ENCODE measurements around the gene TCEANC2. TPM values are rescaled to one million over a fixed set of nuclear protein-coding genes. Genes with fewer than 3 reads are reported as not detected.

The TCEANC2 gene
- total and polyA plus RNA-seq, 8 donors, result 1.1 to 3.8 (median 1.8) TPM

DNA sequence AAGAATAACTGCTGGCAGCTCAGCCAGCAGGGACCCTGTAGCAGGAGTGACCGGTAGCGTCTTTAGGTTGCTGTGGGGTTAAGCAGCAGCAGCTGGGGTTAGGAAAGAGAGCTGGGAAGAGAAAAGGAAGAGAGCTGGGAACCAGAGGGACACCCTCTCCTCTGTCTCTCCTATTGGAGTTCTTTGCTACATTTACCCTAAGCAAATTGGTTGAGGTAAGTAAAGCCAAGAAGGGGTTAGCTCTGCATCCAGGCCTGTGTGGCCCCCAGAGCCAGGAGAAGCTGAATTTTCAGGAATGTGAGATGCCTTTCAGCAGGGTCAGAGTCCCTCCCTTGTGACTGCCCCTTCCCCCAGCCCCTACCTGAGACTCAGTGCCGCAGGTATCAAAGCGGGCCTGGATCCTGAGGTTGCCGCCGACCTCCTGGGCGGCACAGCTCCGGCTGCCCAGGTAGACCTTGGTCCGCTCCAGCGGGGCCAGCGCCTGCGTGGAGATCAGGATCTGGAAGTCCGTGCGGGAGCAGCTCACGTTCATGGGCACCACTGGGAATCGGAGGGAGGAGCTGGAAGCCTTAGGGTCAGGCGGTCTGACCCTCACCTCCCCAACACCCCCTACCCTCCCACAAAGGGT is 83.0 kb downstream of the TCEANC2 start:
- Histone ChIP-seq H3K27me3 (no peaks in the 10 kb centered on the region), H3K4me3 (no peak overlapping the region), H3K4me1 (no peaks in the 10 kb centered on the region), H3K27ac (no peak overlapping the region), H3K9me3 (no peaks in the 10 kb centered on the region), H3K36me3 (no peaks in the 10 kb centered on the region)
- DNase-seq, result no peak
- intact Hi-C loops (cut with DNase I), result no loop called here
- no peak for ATAC-seq
- no peak for FAIRE-seq
- 93 to 96% methylated on average over 17 of the region's 17 CpGs for WGBS, 2 donors
- TF ChIP-seq, protein P1, sequence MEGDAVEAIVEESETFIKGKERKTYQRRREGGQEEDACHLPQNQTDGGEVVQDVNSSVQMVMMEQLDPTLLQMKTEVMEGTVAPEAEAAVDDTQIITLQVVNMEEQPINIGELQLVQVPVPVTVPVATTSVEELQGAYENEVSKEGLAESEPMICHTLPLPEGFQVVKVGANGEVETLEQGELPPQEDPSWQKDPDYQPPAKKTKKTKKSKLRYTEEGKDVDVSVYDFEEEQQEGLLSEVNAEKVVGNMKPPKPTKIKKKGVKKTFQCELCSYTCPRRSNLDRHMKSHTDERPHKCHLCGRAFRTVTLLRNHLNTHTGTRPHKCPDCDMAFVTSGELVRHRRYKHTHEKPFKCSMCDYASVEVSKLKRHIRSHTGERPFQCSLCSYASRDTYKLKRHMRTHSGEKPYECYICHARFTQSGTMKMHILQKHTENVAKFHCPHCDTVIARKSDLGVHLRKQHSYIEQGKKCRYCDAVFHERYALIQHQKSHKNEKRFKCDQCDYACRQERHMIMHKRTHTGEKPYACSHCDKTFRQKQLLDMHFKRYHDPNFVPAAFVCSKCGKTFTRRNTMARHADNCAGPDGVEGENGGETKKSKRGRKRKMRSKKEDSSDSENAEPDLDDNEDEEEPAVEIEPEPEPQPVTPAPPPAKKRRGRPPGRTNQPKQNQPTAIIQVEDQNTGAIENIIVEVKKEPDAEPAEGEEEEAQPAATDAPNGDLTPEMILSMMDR (IDR thresholded peaks at IDR 0.05), result no peak

DNA sequence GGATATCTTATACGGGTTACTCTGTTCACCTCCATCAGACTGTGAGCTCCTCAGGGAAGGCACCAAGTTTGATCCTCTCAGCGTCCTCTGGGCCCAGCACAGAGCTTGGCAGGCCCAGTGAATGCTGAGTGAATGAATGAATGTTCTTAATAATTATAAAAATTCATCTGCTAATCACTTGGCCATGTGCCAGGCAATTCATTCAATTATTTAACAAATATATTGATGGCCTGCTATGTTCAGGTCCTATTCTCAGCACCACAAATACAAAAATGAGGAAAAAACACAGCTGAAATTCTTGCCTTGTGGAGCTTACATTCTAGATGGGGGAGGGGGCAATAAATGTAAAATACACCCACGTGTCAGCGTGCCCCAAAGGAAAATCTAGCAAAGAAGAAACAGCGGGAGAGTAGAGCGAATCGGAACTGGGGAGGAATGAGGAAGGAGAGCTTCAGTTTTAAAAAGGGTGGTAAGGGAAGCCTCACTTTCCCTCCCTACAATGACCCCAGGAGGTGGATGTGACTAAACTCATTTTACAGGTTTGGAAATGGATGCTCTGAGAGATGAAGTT is 83.6 kb downstream of the TCEANC2 start:
- no peak for FAIRE-seq
- no peak for ATAC-seq
- Histone ChIP-seq H3K4me3 (no peak overlapping the region), H3K9me3 (no peaks in the 10 kb centered on the region), H3K27ac (no peak overlapping the region), H3K36me3 (no peaks in the 10 kb centered on the region), H3K4me1 (no peaks in the 10 kb centered on the region), H3K27me3 (no peaks in the 10 kb centered on the region)
- TF ChIP-seq, protein P1 (IDR thresholded peaks at IDR 0.05), result no peak
- intact Hi-C loops (cut with DNase I), result no loop called here
- no peak for DNase-seq
- 77 to 87% methylated on average over 7 of the region's 7 CpGs for WGBS, 2 donors

DNA sequence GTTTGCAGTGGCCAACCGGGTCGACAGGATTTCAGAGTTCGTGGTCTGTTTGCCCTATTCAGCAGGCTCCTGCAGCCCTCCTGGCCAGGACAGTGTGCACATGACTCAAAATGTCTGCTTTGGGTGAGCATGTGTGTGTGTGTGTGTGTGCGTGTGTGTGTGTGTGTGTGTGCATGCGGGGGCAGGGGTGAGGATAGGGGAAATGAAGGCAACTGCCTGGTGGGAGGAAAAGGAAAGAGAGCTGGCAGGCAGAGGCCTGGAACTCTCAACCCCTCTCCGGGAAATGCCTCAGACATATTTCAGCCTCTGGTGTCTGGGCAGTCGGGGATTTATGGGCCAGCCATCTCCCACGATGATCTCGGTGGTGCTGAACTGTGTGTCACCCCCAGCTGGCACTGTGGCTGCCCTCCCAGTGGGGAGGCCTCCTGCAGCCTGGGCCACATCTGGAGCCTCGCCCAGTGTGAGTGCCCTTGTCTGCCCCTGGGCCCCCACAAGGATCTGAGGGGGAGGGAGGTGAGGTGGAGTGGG is 84.2 kb downstream of the TCEANC2 start:
- no peak for FAIRE-seq
- TF ChIP-seq, protein P1 (IDR thresholded peaks at IDR 0.05), result no peak
- ATAC-seq, result peak in 3 of 4 donors; percentile 15 to 50 (median 34)
- H3K27ac ChIP-seq, result peak overlapping the region in 1 of 4 donors; percentile 8
- H3K9me3 ChIP-seq, result no peaks in the 10 kb centered on the region
- DNase-seq, result no peak
- H3K4me1 ChIP-seq, result no peaks in the 10 kb centered on the region
- 51 to 58% methylated on average over 10 of the region's 10 CpGs for WGBS, 2 donors
- H3K27me3 ChIP-seq, result no peaks in the 10 kb centered on the region
- intact Hi-C loops (cut with DNase I), result no loop called here
- no peaks in the 10 kb centered on the region for H3K36me3 ChIP-seq
- H3K4me3 ChIP-seq, result no peak overlapping the region

DNA sequence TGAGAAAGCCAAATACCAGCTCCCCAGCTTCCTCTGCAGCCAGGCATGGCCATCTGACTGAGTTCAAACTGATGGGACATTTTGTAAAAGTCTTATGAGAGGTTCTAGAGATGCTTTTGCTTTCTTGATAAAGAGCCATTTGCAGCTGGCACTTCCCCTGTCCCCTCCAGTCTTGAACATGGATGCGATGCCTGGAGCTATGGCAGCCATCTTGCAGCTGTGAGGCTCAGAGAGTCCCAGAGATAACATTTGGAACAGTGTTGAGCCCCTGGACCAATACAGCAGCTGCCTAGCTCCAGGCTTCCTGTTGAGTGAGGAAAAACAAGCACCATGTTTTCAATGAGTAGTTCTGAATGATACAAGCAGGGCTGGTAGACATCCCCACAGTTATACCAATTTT is 85.6 kb downstream of the TCEANC2 start:
- H3K4me1 ChIP-seq, result no peaks in the 10 kb centered on the region
- WGBS, 2 donors, result 94 to 98% methylated on average over 1 of the region's 1 CpG
- DNase-seq (no peak), ATAC-seq (no peak), FAIRE-seq (no peak)
- TF ChIP-seq, protein P1 (IDR thresholded peaks at IDR 0.05), result no peak
- H3K27me3 ChIP-seq, result no peaks in the 10 kb centered on the region
- H3K27ac ChIP-seq, result no peak overlapping the region
- H3K9me3 ChIP-seq, result no peaks in the 10 kb centered on the region
- intact Hi-C loops (cut with DNase I), result no loop called here
- H3K4me3 ChIP-seq, result no peak overlapping the region
- no peaks in the 10 kb centered on the region for H3K36me3 ChIP-seq

DNA sequence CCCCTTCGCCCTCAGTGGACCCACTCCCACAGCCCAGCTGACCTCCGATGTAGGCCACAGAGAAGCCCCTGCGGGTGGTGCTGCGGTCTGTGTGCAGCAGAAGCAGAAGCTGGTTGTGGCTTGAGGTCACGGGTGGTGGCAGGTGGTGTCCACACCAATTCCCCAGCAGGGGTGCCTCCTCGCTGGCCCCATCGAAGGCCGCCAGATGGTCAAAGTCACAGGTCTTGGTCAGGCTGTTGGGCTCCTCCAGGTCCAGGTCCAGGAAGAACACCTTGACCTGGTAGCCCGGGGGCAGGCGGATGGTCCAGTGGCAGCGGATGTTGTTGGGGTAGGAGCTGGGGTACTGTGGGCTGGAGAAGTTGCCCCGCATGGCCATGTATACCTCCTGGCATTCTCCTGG is 86.3 kb downstream of the TCEANC2 start:
- no peaks in the 10 kb centered on the region for H3K4me1 ChIP-seq
- FAIRE-seq (no peak), DNase-seq (no peak), ATAC-seq (no peak)
- intact Hi-C loops (cut with DNase I), result no loop called here
- no peaks in the 10 kb centered on the region for H3K27me3 ChIP-seq
- no peak overlapping the region for H3K4me3 ChIP-seq
- H3K9me3 ChIP-seq, result no peaks in the 10 kb centered on the region
- no peaks in the 10 kb centered on the region for H3K36me3 ChIP-seq
- H3K27ac ChIP-seq, result no peak overlapping the region
- WGBS, 2 donors, result 94 to 98% methylated on average over 12 of the region's 12 CpGs
- TF ChIP-seq, protein P1 (IDR thresholded peaks at IDR 0.05), result no peak
